Osteoblast (primary cell): ENCODE data around the gene WDR73. TPM values are rescaled to one million over a fixed set of nuclear protein-coding genes. Genes with fewer than 3 reads are reported as not detected.

Source experiments
- DNase-seq: peaks from one replicate; pipeline ENCODE4 v3.0.0; 2011; ENCODE audit warnings: low spot score, mixed read lengths; ENCODE audit not compliant: insufficient read length; ENCODE audit errors: missing footprints
- H2AFZ ChIP-seq: 2 replicates; pipeline ENCODE4 v1.6.0; 2011; ENCODE audit warnings: mild to moderate bottlenecking, low read length
- H3K27ac ChIP-seq: 2 replicates; pipeline ENCODE4 v1.5.1; 2011; ENCODE audit warnings: mild to moderate bottlenecking, low read depth, low read length, moderate library complexity
- H3K27me3 ChIP-seq: 2 replicates; pipeline ENCODE4 v1.6.0; 2012; ENCODE audit warnings: mild to moderate bottlenecking, control low read depth, inconsistent platforms, low read length, moderate library complexity; ENCODE audit not compliant: insufficient read depth
- H3K36me3 ChIP-seq: 2 replicates; pipeline ENCODE4 v1.5.1; 2011; ENCODE audit warnings: mild to moderate bottlenecking, low read length, control low read depth, moderate library complexity; ENCODE audit not compliant: insufficient read depth
- H3K4me1 ChIP-seq: 2 replicates; pipeline ENCODE4 v1.5.1; 2011; ENCODE audit warnings: mild to moderate bottlenecking, low read length, control low read depth, moderate library complexity; ENCODE audit not compliant: insufficient read depth
- H3K4me2 ChIP-seq: 2 replicates; pipeline ENCODE4 v1.6.0; 2011; ENCODE audit warnings: mild to moderate bottlenecking, low read length; ENCODE audit not compliant: insufficient read depth
- H3K4me3 ChIP-seq: fragments of 200-600 bp; sonication (generic); 3 replicates; pipeline ENCODE4 v1.5.1; 2012; ENCODE audit warnings: mild to moderate bottlenecking, low read length, inconsistent platforms; ENCODE audit not compliant: insufficient read depth
- H3K79me2 ChIP-seq: 2 replicates; pipeline ENCODE4 v1.6.0; 2012; ENCODE audit warnings: mild to moderate bottlenecking, low read length, control low read depth, inconsistent platforms; ENCODE audit not compliant: insufficient read depth
- H3K9me3 ChIP-seq: 2 replicates; pipeline ENCODE4 v1.5.1; 2011; ENCODE audit warnings: low read depth, low read length, control low read depth
- H4K20me1 ChIP-seq: 2 replicates; pipeline ENCODE4 v1.6.0; 2012; ENCODE audit warnings: mild to moderate bottlenecking, low read length, control low read depth; ENCODE audit not compliant: insufficient read depth
- total RNA-seq: library from RNA; depleted of rRNA; stranded (reverse); fragments of >200 nt; gene quantifications from 2 replicates; pipeline ENCODE4 v1.2.3, GENCODE V29; 2012
- TF ChIP-seq, protein P1 (sequence below): IDR thresholded peaks from 2 replicates; pipeline ENCODE4 v1.5.1; 2011; ENCODE audit warnings: mild to moderate bottlenecking, low read depth, low read length, moderate library complexity; ENCODE audit errors: extremely low read depth

WDR73 gene
- total RNA-seq, 1 donor, result 35.1 TPM

- no peak overlapping the region for H2AFZ ChIP-seq
- no peak overlapping the region for H3K4me3 ChIP-seq
- TF ChIP-seq, protein P1, sequence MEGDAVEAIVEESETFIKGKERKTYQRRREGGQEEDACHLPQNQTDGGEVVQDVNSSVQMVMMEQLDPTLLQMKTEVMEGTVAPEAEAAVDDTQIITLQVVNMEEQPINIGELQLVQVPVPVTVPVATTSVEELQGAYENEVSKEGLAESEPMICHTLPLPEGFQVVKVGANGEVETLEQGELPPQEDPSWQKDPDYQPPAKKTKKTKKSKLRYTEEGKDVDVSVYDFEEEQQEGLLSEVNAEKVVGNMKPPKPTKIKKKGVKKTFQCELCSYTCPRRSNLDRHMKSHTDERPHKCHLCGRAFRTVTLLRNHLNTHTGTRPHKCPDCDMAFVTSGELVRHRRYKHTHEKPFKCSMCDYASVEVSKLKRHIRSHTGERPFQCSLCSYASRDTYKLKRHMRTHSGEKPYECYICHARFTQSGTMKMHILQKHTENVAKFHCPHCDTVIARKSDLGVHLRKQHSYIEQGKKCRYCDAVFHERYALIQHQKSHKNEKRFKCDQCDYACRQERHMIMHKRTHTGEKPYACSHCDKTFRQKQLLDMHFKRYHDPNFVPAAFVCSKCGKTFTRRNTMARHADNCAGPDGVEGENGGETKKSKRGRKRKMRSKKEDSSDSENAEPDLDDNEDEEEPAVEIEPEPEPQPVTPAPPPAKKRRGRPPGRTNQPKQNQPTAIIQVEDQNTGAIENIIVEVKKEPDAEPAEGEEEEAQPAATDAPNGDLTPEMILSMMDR, result no peak
- peaks cover 66% of the 10 kb centered on the region for H3K36me3 ChIP-seq
- H3K4me2 ChIP-seq, result no peak overlapping the region
- no peak overlapping the region for H3K27ac ChIP-seq
- peaks cover 8% of the 10 kb centered on the region for H4K20me1 ChIP-seq
- peaks cover 28% of the 10 kb centered on the region for H3K79me2 ChIP-seq
- H3K27me3 ChIP-seq, result no peaks in the 10 kb centered on the region
- peaks cover 19% of the 10 kb centered on the region for H3K4me1 ChIP-seq
- no peaks in the 10 kb centered on the region for H3K9me3 ChIP-seq
- no peak for DNase-seq
These were observed 5.5 kb downstream of the WDR73 start for GRCh38 chr15:84648539-84648938.

- peaks cover 71% of the 10 kb centered on the region for H3K36me3 ChIP-seq
- TF ChIP-seq, protein P1, result no peak
These were observed 6.4 kb downstream of the WDR73 start for GRCh38 chr15:84647726-84648125.

GRCh38 chr15:84645997-84646396, 8.1 kb downstream of the WDR73 start:
- TF ChIP-seq, protein P1, result no peak
- Histone ChIP-seq H3K4me3 (no peak overlapping the region), H3K27me3 (no peaks in the 10 kb centered on the region), H3K27ac (no peak overlapping the region), H3K79me2 (peaks cover 8% of the 10 kb centered on the region), H3K4me2 (no peak overlapping the region), H3K9me3 (no peaks in the 10 kb centered on the region), H3K4me1 (peaks cover 4% of the 10 kb centered on the region), H2AFZ (no peak overlapping the region), H3K36me3 (peaks cover 76% of the 10 kb centered on the region), H4K20me1 (peaks cover 8% of the 10 kb centered on the region)
- no peak for DNase-seq

More at GRCh38 chr15:84647726-84648125, 6.4 kb downstream of the WDR73 start:
- no peak overlapping the region for H3K4me2 ChIP-seq
- H2AFZ ChIP-seq, result no peak overlapping the region
- H3K9me3 ChIP-seq, result no peaks in the 10 kb centered on the region
- DNase-seq, result no peak
- H3K4me1 ChIP-seq, result peaks cover 10% of the 10 kb centered on the region
- peaks cover 8% of the 10 kb centered on the region for H4K20me1 ChIP-seq
- no peak overlapping the region for H3K27ac ChIP-seq
- no peaks in the 10 kb centered on the region for H3K27me3 ChIP-seq
- no peak overlapping the region for H3K4me3 ChIP-seq
- peaks cover 20% of the 10 kb centered on the region for H3K79me2 ChIP-seq

GRCh38 chr15:84645496-84645895, 8.6 kb downstream of the WDR73 start:
- Histone ChIP-seq H3K4me1 (peaks cover 4% of the 10 kb centered on the region), H2AFZ (no peak overlapping the region), H3K4me2 (no peak overlapping the region), H3K36me3 (peaks cover 80% of the 10 kb centered on the region), H3K4me3 (no peak overlapping the region), H4K20me1 (peaks cover 8% of the 10 kb centered on the region), H3K27me3 (no peaks in the 10 kb centered on the region), H3K27ac (no peak overlapping the region), H3K79me2 (peaks cover 8% of the 10 kb centered on the region), H3K9me3 (no peaks in the 10 kb centered on the region)
- DNase-seq, result no peak
- TF ChIP-seq, protein P1, result no peak
